GM12865 (cell line): ENCODE data around the gene GCLM.

Experiments
- DNase-seq: peaks from one replicate; pipeline ENCODE4 v3.0.0; 2010; ENCODE audit warnings: low read depth
- H3K4me3 ChIP-seq: 2 replicates; pipeline ENCODE4 v1.5.1; 2011; ENCODE audit warnings: mild to moderate bottlenecking, low read depth, low read length, control low read depth
- TF ChIP-seq, protein P1 (sequence below): IDR thresholded peaks from 2 replicates; pipeline ENCODE4 v1.5.1; 2011; ENCODE audit warnings: low read length, control low read depth, low read depth, inconsistent platforms; ENCODE audit not compliant: insufficient read depth; ENCODE audit errors: missing control alignments

Gene GCLM

DNA sequence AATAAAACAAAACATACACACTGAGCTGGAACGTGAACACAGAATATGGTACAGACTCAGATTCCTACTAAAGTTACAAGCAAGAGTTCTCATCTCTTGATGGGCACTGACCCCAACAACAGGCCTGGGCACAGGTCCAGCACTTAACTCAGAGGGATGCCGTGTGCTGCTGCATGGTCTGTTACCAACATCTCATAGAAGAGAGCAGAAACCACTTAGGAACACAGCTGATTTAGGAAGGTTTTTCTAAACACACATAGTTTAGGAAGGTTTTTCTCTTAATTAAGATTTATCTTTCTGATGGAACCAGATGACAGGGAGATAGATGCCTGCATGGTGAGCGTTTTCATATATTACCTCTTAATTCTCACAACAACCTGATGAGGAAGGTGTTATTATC, 1.5 kb downstream of the GCLM start:
- no peak overlapping the region for H3K4me3 ChIP-seq
- peak; percentile 1 for DNase-seq
- TF ChIP-seq, protein P1, sequence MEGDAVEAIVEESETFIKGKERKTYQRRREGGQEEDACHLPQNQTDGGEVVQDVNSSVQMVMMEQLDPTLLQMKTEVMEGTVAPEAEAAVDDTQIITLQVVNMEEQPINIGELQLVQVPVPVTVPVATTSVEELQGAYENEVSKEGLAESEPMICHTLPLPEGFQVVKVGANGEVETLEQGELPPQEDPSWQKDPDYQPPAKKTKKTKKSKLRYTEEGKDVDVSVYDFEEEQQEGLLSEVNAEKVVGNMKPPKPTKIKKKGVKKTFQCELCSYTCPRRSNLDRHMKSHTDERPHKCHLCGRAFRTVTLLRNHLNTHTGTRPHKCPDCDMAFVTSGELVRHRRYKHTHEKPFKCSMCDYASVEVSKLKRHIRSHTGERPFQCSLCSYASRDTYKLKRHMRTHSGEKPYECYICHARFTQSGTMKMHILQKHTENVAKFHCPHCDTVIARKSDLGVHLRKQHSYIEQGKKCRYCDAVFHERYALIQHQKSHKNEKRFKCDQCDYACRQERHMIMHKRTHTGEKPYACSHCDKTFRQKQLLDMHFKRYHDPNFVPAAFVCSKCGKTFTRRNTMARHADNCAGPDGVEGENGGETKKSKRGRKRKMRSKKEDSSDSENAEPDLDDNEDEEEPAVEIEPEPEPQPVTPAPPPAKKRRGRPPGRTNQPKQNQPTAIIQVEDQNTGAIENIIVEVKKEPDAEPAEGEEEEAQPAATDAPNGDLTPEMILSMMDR: no peak

DNA sequence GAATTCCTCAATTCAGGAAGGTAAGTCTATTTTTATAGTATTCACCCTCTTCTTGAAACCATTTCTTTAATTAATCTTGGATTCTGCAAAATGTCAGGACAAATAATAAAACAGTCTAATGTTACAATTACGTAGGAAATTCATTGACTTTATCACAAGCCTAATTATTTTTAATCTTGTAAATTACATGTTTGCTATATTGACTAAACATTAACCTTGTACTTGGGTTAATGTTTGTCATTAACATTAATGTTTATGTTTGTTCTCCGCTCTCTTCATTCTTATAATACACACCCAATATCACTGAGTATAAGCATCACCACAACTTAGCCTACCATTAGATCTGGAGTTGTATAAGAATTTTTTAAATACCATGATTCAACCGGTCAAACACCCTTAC, 2.8 kb downstream of the GCLM start:
- H3K4me3 ChIP-seq: no peak overlapping the region
- TF ChIP-seq, protein P1: no peak
- no peak for DNase-seq

DNA sequence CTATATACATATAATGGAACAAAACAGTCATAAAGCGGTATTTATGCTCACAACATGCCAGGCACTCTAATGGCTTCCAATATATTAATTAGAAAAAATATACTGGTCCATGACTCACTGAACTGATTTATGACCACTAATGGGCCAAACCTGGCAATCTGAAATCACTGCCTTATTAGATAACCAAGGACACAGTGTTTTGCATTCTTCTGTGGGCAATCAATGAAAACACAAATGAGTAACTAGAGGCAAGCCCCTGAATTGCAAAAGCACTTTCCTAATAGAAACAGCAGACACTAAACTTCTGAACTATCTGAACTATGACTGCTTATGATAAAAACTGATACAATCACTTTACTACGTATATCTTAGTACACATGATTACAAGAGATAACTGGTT, 3.5 kb downstream of the GCLM start:
- no peak for DNase-seq
- no peak overlapping the region for H3K4me3 ChIP-seq
- TF ChIP-seq, protein P1: no peak

DNA sequence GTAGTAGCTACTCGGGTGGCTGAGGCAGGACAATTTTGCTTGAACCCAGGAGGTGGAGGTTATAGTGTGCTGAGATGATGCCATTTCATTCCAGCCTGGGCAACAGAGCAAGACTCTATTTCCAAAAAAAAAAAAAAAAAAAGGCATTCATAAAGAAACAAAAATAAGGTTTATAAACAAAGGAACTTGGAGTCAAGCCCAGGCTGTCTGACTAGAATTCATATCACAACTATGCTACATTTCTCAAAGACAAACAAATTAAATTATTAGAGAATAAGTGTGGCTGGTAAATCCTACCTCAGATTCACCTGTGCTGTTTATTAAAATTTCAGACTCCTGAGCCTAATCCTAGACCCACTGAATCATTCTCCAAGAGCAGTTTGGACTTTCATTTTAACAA, 4.2 kb downstream of the GCLM start:
- DNase-seq: no peak
- no peak overlapping the region for H3K4me3 ChIP-seq
- TF ChIP-seq, protein P1: no peak

DNA sequence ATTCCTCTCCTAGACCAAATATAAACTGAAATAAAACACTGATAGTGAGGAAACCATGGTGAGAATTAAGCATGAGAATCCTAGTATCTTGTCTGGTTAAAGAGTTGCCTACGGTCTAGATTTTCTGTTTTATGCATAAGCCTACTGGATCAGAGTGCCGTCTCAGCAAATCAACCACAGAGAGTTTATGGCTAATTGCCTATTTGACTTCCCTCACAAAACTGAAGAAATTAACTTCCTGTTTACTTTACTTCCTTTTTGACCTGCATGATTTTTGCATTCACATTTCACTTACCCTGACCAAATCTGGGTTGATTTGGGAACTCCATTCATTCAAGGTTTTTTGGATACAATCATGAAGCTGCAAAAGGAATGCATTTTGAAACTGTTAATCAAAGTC, 5.0 kb downstream of the GCLM start:
- TF ChIP-seq, protein P1: no peak
- no peak overlapping the region for H3K4me3 ChIP-seq
- peak; percentile 20 for DNase-seq

DNA sequence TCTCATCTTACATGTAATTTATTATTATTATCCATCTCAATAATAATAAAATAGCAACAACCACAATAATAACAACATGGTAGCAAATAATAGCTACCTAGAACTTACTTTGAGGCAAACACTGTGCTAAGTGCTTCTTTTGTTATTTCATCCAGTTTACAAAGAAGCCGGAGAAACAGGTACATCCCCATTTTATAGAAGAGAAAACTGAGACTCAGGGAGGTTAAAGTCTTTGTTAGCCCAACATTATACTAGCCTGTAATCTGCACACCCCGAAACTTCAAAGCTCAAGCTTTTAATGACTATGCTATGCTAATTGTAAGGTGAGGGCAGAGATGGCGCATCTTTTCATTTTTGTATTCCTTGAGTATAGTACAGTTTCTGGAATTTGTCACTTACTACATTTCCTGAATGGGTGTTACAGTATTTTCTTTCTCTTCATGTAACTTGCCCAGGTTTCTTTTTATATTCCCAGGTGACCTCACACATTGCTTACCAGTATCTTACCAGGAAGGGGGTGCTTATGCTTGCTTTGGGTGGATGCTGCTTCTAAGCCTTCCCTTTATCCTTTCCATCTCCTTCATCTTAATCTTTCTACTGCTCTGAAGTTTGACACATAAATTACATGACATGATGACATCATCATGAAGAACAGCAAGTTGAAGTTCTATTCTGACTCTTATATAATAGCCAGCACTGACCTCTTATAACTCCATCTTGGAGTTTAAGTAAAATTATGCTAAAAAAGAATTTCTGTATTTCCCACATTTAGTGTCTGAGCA, 8.3 kb downstream of the GCLM start:
- TF ChIP-seq, protein P1: no peak
- no peak overlapping the region for H3K4me3 ChIP-seq
- DNase-seq: no peak
